GM21390 (cell line): ENCODE data around the gene ZYG11A.
"Not testable (repeated sequence)": the region's sequence is repeated elsewhere in the genome, so short reads cannot be mapped to it uniquely, and the experiment has no call there.

Source experiments
- ATAC-seq: cut with Tn5 transposase; IDR thresholded peaks from one replicate; pipeline ENCODE4 v1.9.1; 2021; ENCODE audit not compliant: unreplicated experiment

Gene ZYG11A

GRCh38 chr1:52842643-52843310 is at the start of gene ZYG11A:
Gene ZYG11A, plus strand, starts transcription at chr1:52842760. Its CDS starts 124 bp downstream, at chr1:52842884.
- peak; percentile 87 for ATAC-seq

- not testable (repeated sequence) for ATAC-seq
Observed at GRCh38 chr1:52793717-52794116, 48.8 kb upstream of the ZYG11A start.

GRCh38 chr1:52795464-52795863 is 47.1 kb upstream of the ZYG11A start:
- ATAC-seq, result no peak

- ATAC-seq, result no peak
Observed at GRCh38 chr1:52798331-52798730, 44.2 kb upstream of the ZYG11A start.

- no peak for ATAC-seq
Observed at GRCh38 chr1:52801011-52801410, 41.5 kb upstream of the ZYG11A start.

GRCh38 chr1:52804083-52804482 is 38.5 kb upstream of the ZYG11A start:
- not testable (repeated sequence) for ATAC-seq

GRCh38 chr1:52814465-52814864 is 28.1 kb upstream of the ZYG11A start:
- no peak for ATAC-seq

- not testable (repeated sequence) for ATAC-seq
Observed at GRCh38 chr1:52820830-52821229, 21.7 kb upstream of the ZYG11A start.

GRCh38 chr1:52825868-52826267 is 16.7 kb upstream of the ZYG11A start:
- no peak for ATAC-seq

GRCh38 chr1:52834798-52835197 is 7.8 kb upstream of the ZYG11A start:
- ATAC-seq, result no peak

GRCh38 chr1:52836035-52836434 is 6.5 kb upstream of the ZYG11A start:
- ATAC-seq, result no peak

GRCh38 chr1:52839175-52839574 is 3.4 kb upstream of the ZYG11A start:
- ATAC-seq, result not testable (repeated sequence)

- ATAC-seq, result not testable (repeated sequence)
Observed at GRCh38 chr1:52845119-52845518, 2.6 kb downstream of the ZYG11A start.

GRCh38 chr1:52848423-52848822 is 5.9 kb downstream of the ZYG11A start:
- ATAC-seq, result no peak

- ATAC-seq, result no peak
Observed at GRCh38 chr1:52850951-52851350, 8.4 kb downstream of the ZYG11A start.

- no peak for ATAC-seq
Observed at GRCh38 chr1:52852854-52853253, 10.3 kb downstream of the ZYG11A start.

- no peak for ATAC-seq
Observed at GRCh38 chr1:52855584-52855983, 13.0 kb downstream of the ZYG11A start.

- ATAC-seq, result no peak
Observed at GRCh38 chr1:52856026-52856425, 13.5 kb downstream of the ZYG11A start.

- ATAC-seq, result no peak
Observed at GRCh38 chr1:52857443-52857842, 14.9 kb downstream of the ZYG11A start.

- no peak for ATAC-seq
Observed at GRCh38 chr1:52862666-52863458, 20.3 kb downstream of the ZYG11A start.

- peak; percentile 75 for ATAC-seq
Observed at GRCh38 chr1:52867087-52867863, 24.7 kb downstream of the ZYG11A start.

GRCh38 chr1:52869727-52870126 is 27.2 kb downstream of the ZYG11A start:
- not testable (repeated sequence) for ATAC-seq
